OCI-LY3 (cell line): ENCODE measurements around the gene KCNA1.
"Not testable (repeated sequence)": the region's sequence is repeated elsewhere in the genome, so short reads cannot be mapped to it uniquely, and the experiment has no call there.

Experiments used
- H2AFZ ChIP-seq: fragments of 200-600, 300-600 bp; shearing (Covaris generic); 2 replicates; pipeline ENCODE4 v1.6.0; 2014; ENCODE audit warnings: antibody characterized with exemption, low read depth, low read length
- H3K27ac ChIP-seq: fragments of 200-600, 300-600 bp; sonication (generic); 2 replicates; pipeline ENCODE4 v1.5.1; 2014; ENCODE audit warnings: mild to moderate bottlenecking, low read length, moderate library complexity, mixed read lengths
- H3K27me3 ChIP-seq: fragments of 200-600, 300-600 bp; sonication (generic); 2 replicates; pipeline ENCODE4 v1.6.1; 2014; ENCODE audit warnings: low read depth, low read length, mixed read lengths
- H3K36me3 ChIP-seq: fragments of 200-600, 300-600 bp; sonication (generic); replicated peaks from 2 replicates; pipeline ENCODE3; 2014; ENCODE audit warnings: low read depth, low read length, mixed read lengths
- H3K4me1 ChIP-seq: fragments of 300-600, 200-600 bp; sonication (generic); 2 replicates; pipeline ENCODE4 v1.6.1; 2014; ENCODE audit warnings: low read length, mixed read lengths
- H3K4me2 ChIP-seq: fragments of 200-600, 300-600 bp; sonication (generic); 2 replicates; pipeline ENCODE4 v1.6.1; 2014; ENCODE audit warnings: low read length, mixed read lengths
- H3K4me3 ChIP-seq: fragments of 300-600, 200-600 bp; sonication (generic); 2 replicates; pipeline ENCODE4 v1.5.1; 2014; ENCODE audit warnings: antibody characterized with exemption, mild to moderate bottlenecking, low read length, moderate library complexity
- H3K79me2 ChIP-seq: fragments of 300-600, 200-600 bp; shearing (Covaris generic); 2 replicates; pipeline ENCODE4 v1.6.1; 2014; ENCODE audit warnings: mild to moderate bottlenecking, low read length, mixed read lengths
- H3K9ac ChIP-seq: fragments of 300-600, 200-600 bp; shearing (Covaris generic); 2 replicates; pipeline ENCODE4 v1.6.0; 2014; ENCODE audit warnings: mild to moderate bottlenecking, low read length, moderate library complexity
- H3K9me3 ChIP-seq: fragments of 200-600, 300-600 bp; shearing (Covaris generic); 2 replicates; pipeline ENCODE4 v1.6.1; 2014; ENCODE audit warnings: low read length, mixed read lengths; ENCODE audit not compliant: insufficient read depth
- H4K20me1 ChIP-seq: fragments of 200-600, 300-600 bp; sonication (generic); 2 replicates; pipeline ENCODE4 v1.6.1; 2016; ENCODE audit warnings: low read length, mixed read lengths; ENCODE audit not compliant: insufficient read depth
- CTCF ChIP-seq: fragments of 200-600, 300-600 bp; sonication (generic); IDR thresholded peaks from 2 replicates; pipeline ENCODE4 v1.5.1; 2014; ENCODE audit warnings: antibody characterized with exemption, low read length, low read depth
- EZH2phosphoT487 ChIP-seq: fragments of 200-600 bp; shearing (Covaris generic); IDR thresholded peaks from 2 replicates; pipeline ENCODE4 v1.6.1; 2018; ENCODE audit warnings: antibody characterized with exemption, mixed run types, low read depth

The KCNA1 gene

DNA sequence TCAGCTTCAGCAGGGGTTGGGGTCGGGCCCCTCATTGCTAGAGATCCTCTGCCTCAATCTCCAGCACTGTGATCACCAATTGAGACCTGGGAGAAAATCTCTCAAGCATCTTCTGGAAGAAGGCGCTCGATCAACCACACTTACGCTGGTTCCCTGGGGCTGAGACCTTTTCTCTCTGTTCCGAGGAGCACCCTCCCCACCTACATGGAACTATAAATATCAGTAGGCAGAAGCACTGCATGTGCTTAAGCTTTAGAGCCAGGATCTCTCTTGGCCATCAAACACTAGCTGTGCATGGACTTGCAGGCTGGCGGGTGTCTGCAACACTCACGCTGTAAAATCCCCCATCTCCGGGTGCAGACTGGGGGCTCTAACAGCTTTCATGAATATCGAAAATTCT lies 38.2 kb upstream of the KCNA1 start:
- Histone ChIP-seq H3K27me3 (peaks cover 68% of the 10 kb centered on the region), H3K9me3 (no peaks in the 10 kb centered on the region), H3K4me2 (no peak overlapping the region), H3K4me3 (no peak overlapping the region), H3K4me1 (no peaks in the 10 kb centered on the region), H2AFZ (no peak overlapping the region), H3K9ac (no peak overlapping the region), H4K20me1 (no peaks in the 10 kb centered on the region), H3K79me2 (no peaks in the 10 kb centered on the region), H3K36me3 (no peaks in the 10 kb centered on the region), H3K27ac (no peak overlapping the region)
- TF ChIP-seq CTCF (no peak), EZH2phosphoT487 (no peak)

GRCh38 chr12:4873947-4874346 lies 35.8 kb upstream of the KCNA1 start:
- no peaks in the 10 kb centered on the region for H3K79me2 ChIP-seq
- H3K4me2 ChIP-seq = no peak overlapping the region
- TF ChIP-seq CTCF = no peak
- H4K20me1 ChIP-seq = no peaks in the 10 kb centered on the region
- H3K4me3 ChIP-seq = no peak overlapping the region
- H3K4me1 ChIP-seq = no peaks in the 10 kb centered on the region
- H3K27me3 ChIP-seq = peaks cover 48% of the 10 kb centered on the region
- H3K27ac ChIP-seq = no peak overlapping the region
- no peak overlapping the region for H2AFZ ChIP-seq
- H3K9ac ChIP-seq = no peak overlapping the region
- H3K9me3 ChIP-seq = no peaks in the 10 kb centered on the region
- H3K36me3 ChIP-seq = no peaks in the 10 kb centered on the region

GRCh38 chr12:4874671-4875070 lies 35.0 kb upstream of the KCNA1 start:
- no peak overlapping the region for H3K27ac ChIP-seq
- H3K36me3 ChIP-seq = no peaks in the 10 kb centered on the region
- H3K79me2 ChIP-seq = no peaks in the 10 kb centered on the region
- no peaks in the 10 kb centered on the region for H3K4me1 ChIP-seq
- no peak overlapping the region for H3K9ac ChIP-seq
- H3K4me2 ChIP-seq = no peak overlapping the region
- no peaks in the 10 kb centered on the region for H3K9me3 ChIP-seq
- TF ChIP-seq CTCF = no peak
- no peak for TF ChIP-seq EZH2phosphoT487
- no peak overlapping the region for H2AFZ ChIP-seq
- H3K27me3 ChIP-seq = peaks cover 45% of the 10 kb centered on the region
- no peak overlapping the region for H3K4me3 ChIP-seq
- no peaks in the 10 kb centered on the region for H4K20me1 ChIP-seq

DNA sequence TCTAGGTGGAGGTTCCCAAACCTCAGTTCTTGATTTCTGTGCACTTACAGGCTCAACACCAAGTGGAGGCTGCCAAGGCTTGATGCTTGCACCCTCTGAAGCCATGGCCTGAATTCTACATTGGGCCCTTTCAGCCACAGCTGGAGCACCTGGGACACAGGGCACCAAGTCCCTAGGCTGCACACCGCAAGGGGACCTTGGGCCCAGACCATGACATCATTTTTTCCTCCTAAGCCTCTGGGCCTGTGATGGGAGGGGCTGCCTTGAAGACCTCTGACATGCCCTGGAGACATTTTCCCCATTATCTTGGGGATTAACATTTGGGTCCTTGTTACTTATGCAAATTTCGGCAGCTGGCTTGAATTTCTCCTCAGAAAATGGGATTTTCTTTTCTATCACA lies 30.2 kb upstream of the KCNA1 start:
- H3K4me1 ChIP-seq, H3K9me3 ChIP-seq, H3K4me2 ChIP-seq, H2AFZ ChIP-seq, H3K79me2 ChIP-seq, H3K27ac ChIP-seq, H4K20me1 ChIP-seq, H3K4me3 ChIP-seq, H3K36me3 ChIP-seq, H3K9ac ChIP-seq: not testable (repeated sequence)
- peaks cover 28% of the 10 kb centered on the region for H3K27me3 ChIP-seq
